ENCODE data around the gene KLF5.
A peak's percentile ranks its signal among the peaks of the same experiment; 100 is the strongest.
"Not testable (repeated sequence)": the region's sequence is repeated elsewhere in the genome, so short reads cannot be mapped to it uniquely, and the experiment has no call there.

KLF5 gene

DNA sequence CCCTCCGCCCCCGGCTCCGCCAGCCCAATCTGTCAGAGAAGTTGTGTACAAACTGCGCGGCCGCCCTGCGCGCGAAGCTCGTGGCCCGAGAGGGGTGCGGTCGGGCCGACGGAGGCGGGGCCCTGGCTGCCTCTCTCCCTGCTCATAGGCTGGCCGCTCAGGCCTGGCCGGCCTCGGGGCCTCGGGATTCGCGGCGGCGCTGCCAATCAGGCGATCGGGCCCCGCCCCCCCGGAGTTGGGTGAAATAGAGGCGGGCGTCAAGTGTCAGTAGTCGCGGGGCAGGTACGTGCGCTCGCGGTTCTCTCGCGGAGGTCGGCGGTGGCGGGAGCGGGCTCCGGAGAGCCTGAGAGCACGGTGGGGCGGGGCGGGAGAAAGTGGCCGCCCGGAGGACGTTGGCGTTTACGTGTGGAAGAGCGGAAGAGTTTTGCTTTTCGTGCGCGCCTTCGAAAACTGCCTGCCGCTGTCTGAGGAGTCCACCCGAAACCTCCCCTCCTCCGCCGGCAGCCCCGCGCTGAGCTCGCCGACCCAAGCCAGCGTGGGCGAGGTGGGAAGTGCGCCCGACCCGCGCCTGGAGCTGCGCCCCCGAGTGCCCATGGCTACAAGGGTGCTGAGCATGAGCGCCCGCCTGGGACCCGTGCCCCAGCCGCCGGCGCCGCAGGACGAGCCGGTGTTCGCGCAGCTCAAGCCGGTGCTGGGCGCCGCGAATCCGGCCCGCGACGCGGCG, at the start of gene KLF5:
Gene KLF5, plus strand, starts transcription at position 270 of the 724 bp plus-strand sequence. Its CDS starts 323 bp downstream, at position 593.
- FAIRE-seq (peak; percentile 96), DNase-seq (ENCODE audit: extremely low spot score, insufficient read length, low read depth) (peak; percentile 96)

- FAIRE-seq, result no peak
- DNase-seq (ENCODE audit: extremely low spot score, insufficient read length, low read depth), result no peak
These were observed 47.1 kb upstream of the KLF5 start for GRCh38 chr13:73011751-73012150.

- FAIRE-seq, result no peak
- no peak for DNase-seq (ENCODE audit: extremely low spot score, insufficient read length, low read depth)
These were observed 43.0 kb upstream of the KLF5 start for GRCh38 chr13:73015805-73016204.

DNA sequence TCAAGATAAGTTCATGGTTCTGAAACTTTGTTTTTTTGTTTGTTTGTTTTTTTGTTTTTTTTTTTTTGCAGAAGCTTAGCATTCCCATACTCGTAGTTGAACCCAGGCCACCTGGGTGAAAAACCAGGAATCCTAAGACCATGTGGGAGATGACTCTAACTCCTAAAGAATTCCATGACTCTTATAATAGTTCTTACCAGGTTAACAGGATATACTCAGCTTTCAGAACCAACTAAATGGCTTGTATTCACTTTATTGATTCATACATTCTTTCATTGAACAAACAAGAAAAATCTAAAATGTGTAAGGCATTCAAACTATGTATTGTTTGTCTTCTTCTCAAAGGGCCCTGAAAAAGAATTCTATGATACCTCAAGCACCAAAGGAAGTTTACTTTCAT, 40.5 kb upstream of the KLF5 start:
- FAIRE-seq (no peak), DNase-seq (ENCODE audit: extremely low spot score, insufficient read length, low read depth) (no peak)

- DNase-seq (ENCODE audit: extremely low spot score, insufficient read length, low read depth), result no peak
- no peak for FAIRE-seq
These were observed 33.4 kb upstream of the KLF5 start for GRCh38 chr13:73025217-73026012.

GRCh38 chr13:73034901-73035300, 23.9 kb upstream of the KLF5 start:
- FAIRE-seq (no peak), DNase-seq (ENCODE audit: extremely low spot score, insufficient read length, low read depth) (no peak)

GRCh38 chr13:73035660-73036059, 23.1 kb upstream of the KLF5 start:
- no peak for FAIRE-seq
- no peak for DNase-seq (ENCODE audit: extremely low spot score, insufficient read length, low read depth)

DNA sequence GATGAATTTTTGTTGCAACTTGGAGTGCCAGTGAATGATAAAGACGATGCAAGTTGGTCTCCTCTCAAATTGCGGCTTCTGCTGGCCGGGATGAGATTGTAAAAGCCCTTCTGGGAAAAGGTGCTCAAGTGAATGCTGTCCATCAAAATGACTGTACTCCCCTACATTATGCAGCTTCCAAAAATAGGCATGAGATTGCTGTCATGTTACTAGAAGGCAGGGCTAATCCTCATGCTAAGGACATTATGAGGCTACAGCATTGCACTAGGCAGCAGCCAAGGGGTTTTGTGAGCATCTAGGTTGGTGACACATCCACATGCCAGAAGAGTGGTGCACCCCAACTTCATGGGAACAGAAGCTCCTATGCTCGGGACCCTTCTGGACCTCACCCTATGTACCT, 22.2 kb upstream of the KLF5 start:
- no peak for FAIRE-seq
- DNase-seq (ENCODE audit: extremely low spot score, insufficient read length, low read depth), result no peak

GRCh38 chr13:73038064-73038463, 20.7 kb upstream of the KLF5 start:
- DNase-seq (ENCODE audit: extremely low spot score, insufficient read length, low read depth) (no peak), FAIRE-seq (peak; percentile 18)

DNA sequence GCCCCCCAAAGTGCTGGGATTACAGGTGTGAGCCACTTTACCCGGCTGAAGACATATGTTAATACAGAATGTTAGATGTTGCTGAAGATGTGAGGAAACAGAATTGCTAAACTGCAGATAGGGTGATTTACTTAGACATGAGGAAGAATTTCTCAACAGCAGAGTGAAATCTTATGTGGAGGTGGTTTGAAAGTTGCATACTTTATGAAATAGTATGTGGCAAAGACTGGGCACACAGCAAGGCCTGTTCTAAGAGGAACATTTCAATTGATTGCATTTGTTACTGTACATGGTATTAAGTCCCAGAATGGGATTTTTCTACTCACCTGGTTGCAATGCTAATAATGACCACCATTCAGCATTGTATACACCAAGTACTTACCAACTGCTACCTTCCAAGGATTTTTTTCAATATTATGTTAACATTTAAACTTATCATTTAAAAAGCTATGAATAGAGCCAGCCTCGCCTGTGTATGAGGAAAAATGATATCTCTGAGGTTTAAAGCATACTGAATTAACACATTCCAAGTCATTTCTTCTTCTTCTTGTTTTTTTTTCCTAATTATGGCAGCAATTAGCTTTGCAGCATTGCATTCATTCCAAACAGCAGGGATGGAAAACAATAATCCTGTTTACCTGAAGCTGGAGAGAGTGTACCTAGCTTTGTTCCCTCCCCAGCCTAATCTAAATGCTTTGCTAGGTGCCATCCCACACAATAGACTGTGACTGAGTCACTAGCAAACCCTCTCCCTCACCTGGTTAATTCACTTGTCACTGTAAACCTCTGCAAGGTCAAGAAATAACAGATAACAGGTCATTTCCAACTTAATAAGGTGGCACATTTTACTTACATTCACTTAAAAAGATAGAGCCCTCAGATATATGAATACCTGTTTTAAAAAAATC, 19.4 kb upstream of the KLF5 start:
- FAIRE-seq, result no peak
- no peak for DNase-seq (ENCODE audit: extremely low spot score, insufficient read length, low read depth)

DNA sequence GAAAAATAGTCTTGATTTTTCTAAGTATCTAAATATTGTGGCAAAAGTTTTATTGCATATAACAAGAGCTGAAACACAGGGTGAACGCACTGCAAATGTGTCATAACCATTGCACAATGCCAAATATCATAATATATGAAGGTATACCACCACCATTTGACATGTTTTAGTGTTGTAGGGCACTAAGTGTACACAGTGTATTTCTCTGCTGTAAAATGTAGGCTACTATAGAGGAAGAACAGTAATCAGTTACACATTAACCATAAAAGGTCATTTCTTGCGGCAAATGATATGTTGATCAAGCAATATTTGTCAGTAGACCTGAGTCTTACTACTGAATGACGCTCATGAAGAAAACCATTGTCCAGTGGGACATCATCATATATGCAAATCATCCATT, 18.3 kb upstream of the KLF5 start:
- no peak for DNase-seq (ENCODE audit: extremely low spot score, insufficient read length, low read depth)
- no peak for FAIRE-seq

GRCh38 chr13:73040968-73041596, 17.7 kb upstream of the KLF5 start:
- FAIRE-seq (no peak), DNase-seq (ENCODE audit: extremely low spot score, insufficient read length, low read depth) (no peak)

DNA sequence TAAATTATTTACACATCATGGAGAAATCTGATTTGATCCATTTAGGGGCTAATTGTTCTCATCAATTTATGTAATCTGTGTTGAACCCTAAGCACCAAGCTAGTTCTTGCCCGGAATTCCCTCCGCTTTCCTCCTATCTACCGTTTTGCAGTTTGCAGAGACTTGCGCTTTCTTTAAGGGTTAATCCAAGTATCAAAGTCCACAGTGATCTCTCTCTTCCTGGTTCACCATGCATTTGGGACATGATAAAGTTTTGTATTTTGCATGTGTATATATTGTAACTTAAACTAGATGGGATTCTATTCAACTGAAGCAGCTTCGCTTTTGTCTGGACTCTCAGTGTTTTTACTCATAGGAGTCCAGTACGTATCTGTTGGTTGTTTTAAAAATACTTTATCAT, 13.8 kb upstream of the KLF5 start:
- DNase-seq (ENCODE audit: extremely low spot score, insufficient read length, low read depth), result no peak
- no peak for FAIRE-seq

DNA sequence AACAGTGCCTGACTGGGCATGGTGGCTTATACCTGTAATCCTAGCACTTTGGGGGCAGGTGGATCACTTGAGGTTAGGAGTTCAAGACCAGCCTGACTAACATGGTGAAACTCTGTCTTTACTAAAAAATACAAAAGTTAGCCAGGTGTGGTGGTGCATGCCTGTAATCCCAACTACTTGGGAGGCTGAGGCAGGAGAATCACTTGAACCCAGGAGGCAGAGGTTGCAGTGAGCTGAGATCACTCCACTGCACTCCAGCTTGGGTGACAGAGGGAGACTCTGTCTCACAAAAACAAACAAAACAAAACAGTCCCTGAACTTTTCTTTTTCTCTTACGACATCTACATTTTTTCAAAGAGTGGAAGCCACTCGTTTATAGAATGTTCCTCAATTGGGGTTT, 10.2 kb upstream of the KLF5 start:
- not testable (repeated sequence) for DNase-seq (ENCODE audit: extremely low spot score, insufficient read length, low read depth); FAIRE-seq

DNA sequence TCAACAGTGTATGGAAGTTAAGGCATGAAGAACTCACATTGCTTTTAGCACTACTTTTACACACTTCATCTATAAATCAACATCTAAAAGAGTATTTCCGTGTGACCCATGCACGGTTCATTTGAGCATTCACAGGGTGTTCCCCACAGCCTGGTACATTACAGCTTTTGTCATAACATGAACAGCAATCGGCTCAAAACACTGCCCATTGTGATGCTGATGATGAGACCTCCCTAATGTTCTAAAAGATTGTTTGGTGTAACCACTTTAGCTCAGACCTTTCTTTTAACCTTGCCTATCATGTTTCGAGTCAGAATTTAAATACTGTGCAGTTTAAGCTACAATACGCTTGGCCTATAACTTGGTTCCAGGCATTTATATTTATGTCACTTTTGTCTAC, 4.1 kb upstream of the KLF5 start:
- DNase-seq (ENCODE audit: extremely low spot score, insufficient read length, low read depth), result no peak
- no peak for FAIRE-seq

GRCh38 chr13:73055813-73056564, 2.8 kb upstream of the KLF5 start:
- FAIRE-seq (no peak), DNase-seq (ENCODE audit: extremely low spot score, insufficient read length, low read depth) (no peak)

- DNase-seq (ENCODE audit: extremely low spot score, insufficient read length, low read depth), result no peak
- FAIRE-seq, result no peak
These were observed 2.2 kb upstream of the KLF5 start for GRCh38 chr13:73056565-73056962.

DNA sequence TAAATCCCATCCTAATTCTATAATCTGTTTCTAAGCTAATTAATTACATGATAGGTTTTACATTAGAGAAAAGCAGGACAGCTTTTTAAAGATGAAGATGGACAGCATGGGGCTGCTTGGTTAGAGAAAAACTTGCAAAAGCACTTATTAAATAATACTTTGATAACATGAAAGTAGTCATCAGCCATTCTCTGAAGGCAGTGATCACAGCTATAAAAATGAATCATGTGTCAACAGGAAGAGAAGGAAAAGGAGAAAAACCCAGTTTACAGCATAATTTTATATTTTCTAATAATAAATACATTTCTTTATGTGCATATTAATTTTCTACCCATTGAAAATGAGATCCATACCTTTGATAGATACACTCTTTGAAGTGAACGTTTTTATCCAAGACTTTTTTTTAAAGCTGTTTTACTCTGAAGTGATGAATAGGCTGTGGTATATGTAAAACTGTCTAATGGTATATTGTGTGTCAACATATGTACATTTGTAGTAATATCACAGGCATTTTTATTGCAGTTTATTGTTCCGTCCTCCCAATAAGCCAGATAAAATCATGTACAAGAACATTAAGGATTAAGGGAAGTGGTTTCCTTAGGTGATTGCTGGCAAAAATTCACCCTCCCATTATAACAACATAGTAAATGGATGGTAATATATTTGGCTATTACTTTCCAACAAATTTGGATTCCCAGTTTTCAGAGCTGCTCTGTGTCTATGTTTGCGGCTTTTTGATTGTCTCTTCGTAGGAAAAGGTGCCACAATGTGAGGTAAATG, 1.3 kb upstream of the KLF5 start:
- no peak for DNase-seq (ENCODE audit: extremely low spot score, insufficient read length, low read depth)
- FAIRE-seq, result no peak

- no peak for FAIRE-seq
- DNase-seq (ENCODE audit: extremely low spot score, insufficient read length, low read depth), result no peak
These were observed 816 bp upstream of the KLF5 start for GRCh38 chr13:73058064-73058313.
